Gastrocnemius medialis (tissue), 4 donors: ENCODE results near the gene MRGPRG.

ENCODE experiments used
- CTCF ChIP-seq, 5 experiments: fragments of 450-650 bp in 3 of 5; fragments of 200-600 bp in 2 of 5; sonication (generic) in 2 of 5; IDR thresholded peaks in 4 of 5; conservative IDR thresholded peaks in 1 of 5; 1 replicate in 4 of 5; 2 replicates in 1 of 5; pipeline ENCODE4 v1.5.1; 2016 to 2019; ENCODE audit warnings: antibody characterized with exemption in 5 of 5, mild to moderate bottlenecking in 3 of 5, moderate library complexity in 3 of 5
- POLR2A ChIP-seq, 2 donors: fragments of 450-650 bp; IDR thresholded peaks; one replicate each; pipeline ENCODE4 v1.6.1; 2017; ENCODE audit warnings: antibody characterized with exemption in 2 of 2, mild to moderate bottlenecking in 2 of 2, moderate library complexity in 2 of 2

- no peak for TF ChIP-seq CTCF (IDR thresholded peaks at IDR 0.05 in 4 of 5, conservative IDR thresholded peaks at IDR 0.05 in 1 of 5)
- no peak for TF ChIP-seq POLR2A (IDR thresholded peaks at IDR 0.05)
Measured at GRCh38 chr11:3245071-3245470, 26.5 kb upstream of the MRGPRG start.
